GM18505 (cell line): ENCODE measurements around the gene FAM149A.
A peak's percentile ranks its signal among the peaks of the same experiment; 100 is the strongest.

Experiments
- ATAC-seq: cut with Tn5 transposase; IDR thresholded peaks from one replicate; pipeline ENCODE4 v1.9.1; 2021; ENCODE audit not compliant: unreplicated experiment
- POLR2A ChIP-seq: IDR thresholded peaks from 4 replicates; pipeline ENCODE4 v1.6.1; 2011; ENCODE audit warnings: borderline replicate concordance; ENCODE audit not compliant: insufficient read depth, insufficient read length; ENCODE audit errors: extremely low read depth

The FAM149A gene

GRCh38 chr4:186190581-186191199, 86.2 kb downstream of the FAM149A start:
- TF ChIP-seq POLR2A, result no peak
- ATAC-seq, result peak; percentile 31

- ATAC-seq, result peak; percentile 91
- peak; percentile 81 for TF ChIP-seq POLR2A
Observed at GRCh38 chr4:186191200-186192065, 86.9 kb downstream of the FAM149A start, which contains the start of gene CYP4V2. Gene CYP4V2, plus strand, starts transcription at chr4:186191567. Its CDS starts 257 bp downstream, at chr4:186191824.

- TF ChIP-seq POLR2A, result no peak
Observed at GRCh38 chr4:186192066-186192612, 87.6 kb downstream of the FAM149A start.

GRCh38 chr4:186193851-186194250, 89.3 kb downstream of the FAM149A start:
- TF ChIP-seq POLR2A, result no peak
- ATAC-seq, result no peak

More at GRCh38 chr4:186192066-186192612, 87.6 kb downstream of the FAM149A start:
- ATAC-seq, result no peak

- TF ChIP-seq POLR2A, result no peak
- no peak for ATAC-seq
Observed at GRCh38 chr4:186196063-186196462, 91.6 kb downstream of the FAM149A start.

GRCh38 chr4:186200516-186200915, 96.0 kb downstream of the FAM149A start:
- ATAC-seq, result no peak
- no peak for TF ChIP-seq POLR2A

GRCh38 chr4:186201010-186201409, 96.5 kb downstream of the FAM149A start:
- ATAC-seq, result no peak
- TF ChIP-seq POLR2A, result no peak

GRCh38 chr4:186201535-186202230, 97.2 kb downstream of the FAM149A start:
- peak; percentile 98 for ATAC-seq
- TF ChIP-seq POLR2A, result no peak

GRCh38 chr4:186202490-186203140, 98.1 kb downstream of the FAM149A start:
- ATAC-seq, result no peak
- no peak for TF ChIP-seq POLR2A

GRCh38 chr4:186203406-186203805, 98.9 kb downstream of the FAM149A start:
- TF ChIP-seq POLR2A, result no peak
- no peak for ATAC-seq

- no peak for ATAC-seq
- no peak for TF ChIP-seq POLR2A
Observed at GRCh38 chr4:186204103-186204559, 99.6 kb downstream of the FAM149A start.

- TF ChIP-seq POLR2A, result no peak
- no peak for ATAC-seq
Observed at GRCh38 chr4:186204686-186205085, 100.2 kb downstream of the FAM149A start.
